AML-193 (cell line): Measurements from ENCODE around the gene MMS22L.
"Not testable (repeated sequence)": the region's sequence is repeated elsewhere in the genome, so short reads cannot be mapped to it uniquely, and the experiment has no call there.

Source experiments
- DNase-seq, 2 experiments: peaks; one replicate each; lab custom pipeline; 2025; lab: John Stamatoyannopoulos, UW

MMS22L gene

DNA sequence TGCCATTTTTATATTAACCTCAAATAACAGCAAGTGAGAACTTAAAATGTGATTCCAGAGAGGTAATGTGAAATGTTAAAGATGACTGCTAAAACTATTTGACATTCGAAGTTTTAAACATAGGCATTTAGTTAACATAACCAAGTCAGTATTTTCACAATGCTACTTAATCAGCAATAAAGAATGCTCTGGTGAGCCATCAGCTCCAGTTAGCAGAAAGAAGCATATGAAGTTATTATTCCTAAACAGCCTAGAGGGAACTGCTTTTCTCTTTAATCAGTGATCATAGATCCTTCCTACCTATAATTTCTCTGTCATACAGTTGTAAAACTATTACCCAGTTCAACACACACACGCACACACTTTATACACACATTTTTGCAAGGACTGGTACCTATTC lies 60.1 kb downstream of the MMS22L start:
- DNase-seq, result no peak

DNA sequence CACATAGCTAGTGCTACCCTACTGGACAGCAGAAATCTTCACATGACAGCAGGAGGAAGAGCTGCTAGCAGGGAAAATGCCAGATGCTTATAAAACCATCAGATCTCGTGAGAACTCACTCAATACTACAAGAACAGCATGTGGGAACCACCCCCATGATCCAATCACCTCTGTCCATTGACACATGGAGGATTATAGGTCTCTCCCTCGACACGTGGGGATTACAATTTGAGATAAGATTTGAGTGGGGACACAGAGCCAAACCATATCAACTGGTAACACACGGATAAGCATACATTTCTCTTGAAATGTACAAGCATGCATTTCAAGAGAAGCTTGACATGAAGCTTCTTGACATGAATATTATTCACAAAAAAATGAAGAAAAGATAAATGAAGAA lies 64.1 kb downstream of the MMS22L start:
- DNase-seq, result no peak

DNA sequence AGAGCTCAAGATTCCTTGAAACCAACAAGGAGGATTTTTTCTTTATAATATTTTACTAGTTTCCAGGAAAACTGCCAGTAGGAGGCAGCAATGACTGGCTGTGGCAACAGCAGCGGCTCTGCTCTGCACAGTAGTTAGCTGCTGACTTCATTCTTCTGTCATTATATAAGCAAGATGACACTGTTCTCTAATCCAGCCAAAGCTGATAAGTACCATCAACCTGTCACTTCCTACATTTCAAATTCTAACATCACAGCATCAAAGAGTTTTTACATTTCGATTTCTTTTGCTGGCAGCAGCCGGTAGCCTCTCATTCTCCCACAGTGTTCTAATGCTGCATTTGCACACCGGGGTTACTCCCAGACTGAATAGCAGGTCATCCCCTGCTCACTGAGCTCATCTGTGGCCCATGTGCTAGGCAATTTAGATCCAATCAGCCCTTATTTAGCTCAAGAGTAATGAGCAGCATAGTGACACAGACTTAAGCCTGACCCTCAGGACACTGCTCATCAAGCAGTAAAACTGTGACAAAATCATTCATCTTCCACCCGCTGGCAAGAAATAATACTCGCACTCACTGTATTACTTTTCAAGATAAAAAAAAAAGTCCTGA lies 67.8 kb downstream of the MMS22L start:
- peak; percentile 40 to 43 for DNase-seq

DNA sequence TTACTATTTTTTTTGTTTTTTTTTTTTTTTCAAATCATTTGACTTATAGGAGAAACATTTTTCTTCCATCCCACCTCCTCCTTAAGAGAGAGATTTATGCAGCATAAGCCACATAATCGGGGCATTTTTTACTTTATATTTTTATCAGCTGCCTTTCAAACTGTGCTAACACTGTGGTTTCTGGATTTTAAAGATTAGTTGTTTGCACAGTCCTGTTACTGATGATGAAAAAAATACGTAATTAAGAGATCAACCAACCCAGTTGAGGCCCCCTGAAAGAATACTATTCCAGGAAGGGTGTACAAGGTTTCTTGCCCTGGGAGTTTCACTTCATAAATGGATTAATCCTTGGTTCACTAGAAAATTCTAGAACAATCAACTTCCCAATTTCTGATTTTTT lies 68.3 kb downstream of the MMS22L start:
- no peak for DNase-seq

DNA sequence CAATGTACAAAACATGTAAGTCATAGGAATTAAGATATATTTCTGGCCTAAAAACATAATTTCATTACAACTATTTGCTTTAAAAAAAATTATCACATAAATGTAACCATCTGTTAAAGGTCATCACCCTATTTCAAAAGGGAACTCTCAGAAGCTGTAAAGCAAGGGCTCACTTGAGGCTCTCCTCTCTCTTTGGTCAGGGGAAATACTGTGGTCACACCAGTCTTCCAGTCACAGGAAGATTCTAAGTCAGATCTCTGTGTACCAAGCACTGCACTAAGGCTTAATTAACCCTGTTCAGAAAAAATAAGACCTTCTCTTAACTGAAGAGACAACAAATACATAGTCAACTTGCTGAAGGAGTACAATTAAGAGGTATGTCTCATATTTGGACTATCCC lies 75.6 kb downstream of the MMS22L start:
- DNase-seq, result no peak

DNA sequence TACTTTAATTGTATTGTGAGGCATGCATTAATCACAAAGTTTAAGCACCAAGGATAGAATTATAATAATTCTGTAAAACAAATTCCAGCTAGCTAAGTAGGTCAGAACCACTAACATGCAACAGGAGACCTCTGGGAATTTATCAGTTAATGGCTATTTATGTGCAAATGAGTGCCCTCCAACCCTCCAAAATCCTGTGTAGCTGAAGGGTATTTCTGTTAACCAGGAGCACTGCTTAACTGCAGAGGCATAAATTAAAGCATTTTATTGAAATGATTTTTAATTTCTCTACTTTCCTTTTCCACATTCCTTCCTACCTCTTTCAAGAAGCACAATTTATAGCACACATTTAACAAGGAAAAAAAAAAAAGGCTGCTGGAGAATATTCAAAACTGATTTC lies 77.0 kb downstream of the MMS22L start:
- DNase-seq, result no peak

DNA sequence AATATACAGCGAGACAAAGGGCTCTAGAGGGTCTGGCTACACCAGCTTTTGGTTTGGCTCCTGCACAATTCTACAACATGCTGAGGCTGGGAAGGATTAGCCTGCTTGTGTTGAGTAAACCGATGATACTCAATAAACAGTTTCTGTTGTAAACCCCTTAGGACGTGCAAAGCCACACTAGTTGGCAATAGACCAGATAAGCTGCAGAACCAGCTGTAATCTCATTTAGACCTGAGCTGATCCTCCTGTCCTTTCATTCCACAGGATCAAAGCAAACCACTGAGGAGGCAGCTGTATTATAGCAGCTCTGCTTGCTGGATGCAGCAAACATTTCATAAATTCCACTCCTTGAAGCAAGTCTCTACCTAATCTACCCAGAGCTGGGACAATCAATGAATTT lies 79.7 kb downstream of the MMS22L start:
- DNase-seq, result no peak

DNA sequence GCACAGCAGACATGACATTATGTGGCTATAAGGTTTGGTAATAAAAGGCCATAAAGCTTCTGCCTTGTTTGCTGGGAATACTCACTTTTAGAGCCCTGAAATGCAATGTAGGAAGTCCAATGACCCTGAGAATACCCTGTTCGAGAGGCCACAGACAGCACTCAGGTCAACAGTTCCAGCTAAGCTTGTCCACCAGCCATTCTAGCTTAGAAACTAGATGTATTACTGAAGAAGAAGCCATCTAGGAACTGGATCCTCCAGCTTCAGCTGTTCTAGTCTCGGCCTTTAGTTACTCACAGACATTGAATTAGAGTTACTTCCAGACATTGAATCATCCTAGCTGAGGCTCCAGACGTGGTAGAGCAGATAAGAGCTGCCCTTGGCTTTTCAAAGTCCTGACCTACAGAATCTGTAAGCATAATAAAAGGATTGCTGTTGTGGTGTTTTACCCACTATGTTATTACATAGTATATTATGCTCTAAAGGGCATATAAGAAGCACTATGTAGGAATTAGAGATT lies 84.9 kb downstream of the MMS22L start:
- DNase-seq, result no peak

DNA sequence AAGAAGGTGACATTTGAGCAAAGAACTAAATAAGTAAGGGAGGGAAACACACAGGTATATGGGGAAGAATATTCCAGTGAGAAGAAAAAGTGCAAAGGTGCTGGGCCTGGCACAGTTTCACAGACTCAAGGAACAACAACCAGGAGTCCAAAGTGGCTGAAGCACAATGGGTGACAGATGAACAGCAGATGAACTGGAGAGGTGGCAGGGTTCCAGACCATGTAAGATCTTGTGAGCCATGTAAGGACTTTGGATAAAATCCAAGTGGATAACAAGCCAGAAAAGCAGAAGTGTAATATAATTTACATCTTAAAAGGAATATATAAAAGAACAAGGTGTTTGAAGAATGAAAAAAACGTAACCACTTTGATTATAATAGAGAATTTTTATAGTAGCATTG lies 87.9 kb downstream of the MMS22L start:
- no peak for DNase-seq

DNA sequence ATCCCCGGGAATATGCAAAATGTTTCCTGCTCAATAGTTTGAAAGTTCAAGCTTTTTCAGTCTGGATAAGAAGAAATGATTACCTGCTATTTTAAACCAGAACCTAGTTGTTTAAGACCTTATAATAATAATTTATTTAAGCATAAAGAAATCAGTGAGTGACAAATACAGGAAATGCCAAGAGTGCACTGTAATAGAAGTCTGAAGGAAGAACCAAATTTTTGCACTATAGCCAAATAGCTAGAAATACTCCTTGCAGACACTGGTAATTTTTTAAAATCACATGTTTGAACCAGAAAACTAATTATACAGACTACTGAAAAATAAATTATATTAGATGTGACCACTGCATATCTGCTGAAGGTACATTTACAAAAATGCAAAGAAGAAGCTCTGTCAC lies 93.2 kb downstream of the MMS22L start:
- DNase-seq, result no peak

DNA sequence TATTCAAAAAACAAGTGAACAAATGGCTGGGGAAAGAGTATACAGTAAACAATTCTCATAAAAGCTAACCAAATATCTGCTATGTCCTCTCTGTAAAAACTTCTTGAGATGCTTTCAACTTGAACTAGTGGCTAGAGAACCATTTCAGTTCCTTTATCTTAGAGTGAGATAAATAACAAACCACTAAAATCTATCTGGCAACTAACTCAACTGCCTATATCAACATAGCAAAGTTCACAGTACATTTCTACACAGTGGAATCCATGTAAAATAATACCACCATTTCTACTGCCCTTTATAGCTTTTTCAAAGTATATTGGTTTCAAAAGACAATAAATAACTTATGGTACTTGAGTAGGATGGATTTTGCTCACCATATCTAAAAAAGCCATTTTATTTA lies 95.1 kb downstream of the MMS22L start:
- DNase-seq, result no peak

DNA sequence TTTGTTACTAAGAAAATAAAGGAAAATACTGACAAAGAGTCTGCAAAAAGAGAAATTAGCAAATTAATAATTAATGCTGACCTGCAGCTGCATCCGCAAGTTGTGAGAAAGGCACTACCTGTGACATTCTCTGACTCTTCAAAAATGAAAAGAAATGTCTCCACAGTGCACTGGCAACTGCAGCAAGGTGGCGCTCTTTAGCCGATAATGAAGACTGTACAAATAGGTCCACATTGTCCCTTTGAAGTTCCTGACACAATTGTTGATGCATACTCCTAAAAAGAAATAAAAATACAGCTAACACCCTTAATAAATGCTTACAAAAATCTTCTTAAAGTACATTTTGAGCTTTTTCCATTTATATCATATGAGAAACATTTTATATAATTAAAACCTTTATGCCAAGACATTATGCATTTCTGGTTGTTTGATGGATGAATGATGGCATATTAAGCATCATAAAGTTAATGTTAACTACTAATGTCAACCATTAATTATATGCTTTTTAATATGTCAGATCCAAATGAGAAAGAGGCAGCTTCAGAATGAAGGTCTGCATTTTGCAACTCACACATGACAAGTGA lies 96.5 kb downstream of the MMS22L start:
- DNase-seq, result peak; percentile 57 to 72

DNA sequence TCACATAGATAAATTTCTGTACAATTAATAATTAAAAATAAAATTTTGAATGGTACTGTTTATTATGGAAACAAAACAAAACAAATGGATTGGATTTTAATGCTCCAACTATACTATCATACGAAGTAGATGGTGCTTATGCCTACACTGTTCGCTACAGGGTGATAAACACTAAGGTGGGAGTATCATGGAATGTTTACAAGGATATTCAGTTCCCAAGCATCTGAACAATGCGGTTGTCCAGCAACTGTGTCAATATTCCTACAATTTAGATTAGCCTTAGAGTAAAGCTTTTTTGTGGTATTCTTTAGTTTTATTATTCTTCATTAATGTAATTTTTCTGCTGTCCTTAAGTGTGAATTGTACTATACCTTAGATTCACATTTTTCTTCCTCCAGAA lies 105.1 kb downstream of the MMS22L start:
- DNase-seq, result no peak

DNA sequence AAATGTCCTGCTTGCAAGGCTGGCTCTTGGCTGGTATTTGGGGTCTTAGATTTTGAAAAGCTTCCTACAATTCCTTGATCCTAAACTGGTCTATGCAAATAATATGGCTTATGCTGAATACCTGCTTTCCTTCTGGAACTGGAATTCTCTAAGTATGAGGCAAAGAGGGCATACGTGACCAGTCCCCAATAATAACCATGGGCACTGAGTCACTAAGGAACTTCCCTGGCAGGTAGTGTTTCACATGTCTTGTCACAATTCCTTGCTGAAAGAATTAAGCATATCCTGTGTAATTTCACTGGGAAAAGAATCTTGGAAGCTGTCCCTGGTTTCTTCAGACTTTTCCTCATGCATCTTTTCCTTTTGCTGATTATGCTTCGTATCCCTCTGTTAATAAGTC lies 106.5 kb downstream of the MMS22L start:
- no peak for DNase-seq

DNA sequence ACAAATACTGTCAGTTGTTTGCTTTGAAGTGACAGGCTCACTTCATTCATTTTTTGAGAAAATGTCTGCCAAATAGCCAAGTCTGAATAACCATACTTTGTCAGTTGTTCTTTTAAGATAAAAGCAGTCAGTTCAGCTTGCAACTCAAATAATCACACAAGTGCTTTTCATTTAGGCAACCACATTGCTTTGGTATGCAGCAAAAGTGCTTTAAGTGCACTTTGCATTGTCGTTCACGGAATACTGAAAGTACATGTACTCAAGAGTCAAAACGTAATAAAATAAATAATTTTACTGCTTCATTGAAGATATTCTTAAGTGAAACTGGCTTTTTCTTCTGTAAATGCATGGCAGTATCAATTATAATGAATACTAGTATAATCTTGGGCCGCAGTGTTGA lies 107.2 kb downstream of the MMS22L start:
- DNase-seq, result no peak

DNA sequence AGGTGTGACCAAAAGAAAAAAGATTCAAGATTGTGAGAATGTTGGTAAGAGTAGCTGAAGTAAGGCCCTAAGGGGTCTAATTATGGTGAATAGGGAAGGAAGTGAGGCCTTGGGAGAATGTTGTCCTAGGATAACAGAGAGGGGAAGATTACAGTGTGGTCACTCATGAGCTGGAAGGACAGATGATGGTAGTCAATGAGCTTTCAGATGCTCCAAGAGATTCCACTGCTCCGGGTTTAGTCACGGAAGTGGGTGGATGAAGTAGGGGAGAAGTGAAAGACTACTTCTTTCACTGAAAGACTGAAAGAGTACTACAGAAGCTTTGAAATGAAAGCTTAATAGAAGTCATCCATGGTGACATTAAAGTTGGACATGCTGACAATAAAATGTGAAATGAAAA lies 108.5 kb downstream of the MMS22L start:
- DNase-seq, result no peak

DNA sequence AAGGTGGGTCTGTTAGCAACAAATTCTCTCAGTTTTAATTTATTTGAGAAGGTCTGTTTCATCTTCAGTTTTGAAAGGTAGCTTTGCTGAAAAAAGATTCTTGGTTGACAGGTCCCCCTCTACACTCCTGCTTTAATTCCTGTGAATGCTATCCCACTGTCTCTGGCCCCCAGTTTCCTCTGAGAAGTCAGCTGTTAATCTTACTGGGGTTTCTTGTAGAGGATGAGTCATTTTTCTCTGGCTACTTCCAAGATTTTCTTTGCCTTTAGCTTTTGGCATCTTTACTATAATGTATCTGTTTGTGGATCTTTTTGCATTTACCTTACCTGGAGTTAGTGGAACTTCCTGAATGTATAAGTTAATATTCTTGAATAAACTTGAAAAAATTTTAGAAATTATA lies 122.7 kb downstream of the MMS22L start:
- DNase-seq, result no peak

DNA sequence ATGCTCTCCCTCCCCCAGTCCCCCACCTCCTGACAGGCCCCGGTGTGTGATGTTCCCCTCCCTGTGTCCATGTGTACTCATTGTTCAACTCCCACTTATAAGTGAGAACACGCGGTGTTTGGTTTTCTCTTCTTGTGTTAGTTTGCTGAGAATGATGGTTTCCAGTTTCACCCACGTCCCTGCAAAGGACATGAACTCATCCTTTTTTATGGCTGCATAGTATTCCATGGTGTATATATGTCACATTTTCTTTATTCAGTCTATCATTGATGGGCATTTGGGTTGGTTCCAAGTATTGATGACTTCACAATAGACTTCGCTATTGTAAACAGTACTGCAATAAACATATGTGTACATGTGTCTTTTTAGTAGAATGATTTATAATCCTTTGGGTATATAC lies 127.6 kb downstream of the MMS22L start:
- not testable (repeated sequence) for DNase-seq

DNA sequence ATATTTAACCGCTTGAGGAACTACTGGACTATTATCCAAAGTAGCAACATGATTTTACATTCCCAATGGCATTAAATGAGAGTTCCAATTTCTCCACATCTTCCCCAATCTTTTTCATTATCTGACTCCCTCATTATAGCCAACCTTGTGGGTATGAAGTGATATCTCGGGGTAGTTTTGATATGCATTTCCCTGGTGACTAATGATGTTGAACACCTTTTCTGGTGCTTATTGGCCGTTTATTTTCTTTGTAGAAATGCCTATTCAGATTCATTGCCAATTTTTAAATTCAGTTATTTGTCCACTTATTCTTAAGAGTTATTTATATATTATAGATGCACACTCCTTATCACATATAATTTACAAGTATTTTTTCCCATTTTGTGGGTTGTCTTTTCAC lies 129.0 kb downstream of the MMS22L start:
- DNase-seq, result no peak

DNA sequence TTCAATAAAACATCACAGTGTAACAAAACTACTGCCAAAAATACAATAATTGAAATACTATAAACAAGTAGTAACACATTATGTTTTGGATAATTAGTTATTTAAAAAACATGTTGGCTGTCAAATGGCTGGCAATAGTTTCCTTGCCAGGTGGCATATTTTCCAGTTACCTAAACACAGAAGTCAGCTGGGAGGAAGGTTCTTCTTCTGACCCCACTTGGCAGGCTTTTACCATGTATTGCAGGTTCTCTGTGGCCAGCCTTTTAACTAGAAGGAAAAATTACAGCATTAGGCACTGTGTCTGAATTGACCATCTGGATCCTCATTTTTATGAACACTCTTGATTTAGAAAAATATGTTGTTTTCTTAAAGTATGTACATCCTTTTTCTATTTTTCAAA lies 131.4 kb downstream of the MMS22L start:
- no peak for DNase-seq

DNA sequence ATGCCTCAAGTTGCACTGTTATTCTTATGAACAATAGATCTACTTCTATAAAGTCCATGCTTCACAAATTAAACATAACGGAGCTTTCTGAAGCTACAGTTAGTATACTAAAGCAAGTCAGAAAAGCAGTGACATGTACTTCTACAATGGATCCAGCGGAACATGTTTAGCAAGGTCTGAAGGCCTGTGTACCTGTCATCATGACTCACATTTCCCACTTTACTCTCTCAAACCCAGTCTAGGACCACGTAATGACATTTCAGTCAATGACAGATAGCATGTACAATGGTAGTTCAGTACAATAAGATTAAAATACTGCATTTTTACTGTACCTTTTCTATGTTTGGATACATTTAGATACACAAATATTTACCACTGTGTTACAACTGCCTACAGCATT lies 132.1 kb downstream of the MMS22L start:
- DNase-seq, result no peak

DNA sequence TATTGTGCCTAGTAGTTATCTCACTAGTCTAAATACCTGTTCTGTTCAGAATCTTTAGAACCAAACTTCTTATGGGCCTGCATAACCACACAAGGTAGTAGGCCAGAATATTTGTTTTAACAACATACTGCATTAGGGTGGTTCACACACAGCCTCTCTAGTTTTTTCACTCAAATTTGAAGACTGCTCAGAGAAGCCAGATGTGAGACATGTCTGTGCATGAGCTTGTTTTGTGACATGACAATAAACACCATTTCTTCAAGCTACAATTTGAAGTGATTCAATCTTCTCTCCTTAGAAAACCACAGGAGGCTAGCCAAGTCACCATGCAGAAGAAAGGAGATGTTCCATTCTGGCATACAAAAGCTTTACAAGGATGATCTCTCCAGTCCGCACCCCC lies 135.6 kb downstream of the MMS22L start:
- DNase-seq, result no peak

DNA sequence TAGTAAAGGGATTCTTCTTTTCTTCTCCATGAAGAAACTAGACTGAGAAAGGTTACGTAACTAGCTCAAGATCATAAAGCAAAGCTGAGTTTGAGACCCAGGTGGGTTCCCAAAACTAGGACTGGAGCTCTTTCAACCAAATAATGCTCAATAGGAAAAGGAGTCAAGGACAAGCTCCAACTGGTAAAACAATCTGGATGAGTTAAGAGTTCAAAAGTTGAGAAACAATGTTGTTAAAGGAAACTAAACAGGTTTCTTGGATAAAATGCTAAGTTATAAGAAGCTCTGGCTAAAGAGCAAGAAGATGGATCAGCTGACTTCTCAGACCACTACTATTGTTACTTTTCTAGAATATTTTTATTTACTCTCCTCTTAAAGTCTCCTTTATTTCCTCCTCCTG lies 137.3 kb downstream of the MMS22L start:
- DNase-seq, result no peak

DNA sequence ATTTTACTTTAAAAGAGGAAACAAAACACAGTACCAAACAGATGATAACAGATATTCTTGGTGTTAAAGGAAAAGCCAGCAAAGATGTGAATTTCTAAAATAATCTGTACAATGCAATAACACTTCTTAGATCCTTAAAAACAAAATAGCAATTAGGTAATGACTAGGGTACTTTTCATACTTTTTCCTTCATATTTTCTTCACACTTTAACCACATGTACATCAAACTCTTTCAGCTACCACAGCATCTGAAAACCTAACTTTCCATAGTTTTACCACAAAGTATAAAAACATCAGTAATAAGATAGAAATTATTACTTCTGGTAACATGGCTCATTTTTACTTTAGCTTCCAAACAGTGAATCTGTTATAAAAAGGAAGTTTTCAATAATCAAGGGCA lies 141.3 kb downstream of the MMS22L start:
- no peak for DNase-seq
